GM19438 (cell line): Measurements from ENCODE around the gene PIP4K2C.
"Not testable (repeated sequence)": the region's sequence is repeated elsewhere in the genome, so short reads cannot be mapped to it uniquely, and the experiment has no call there.

Experiments used
- ATAC-seq: cut with Tn5 transposase; IDR thresholded peaks from one replicate; pipeline ENCODE4 v1.9.1; 2021; ENCODE audit warnings: low read depth; ENCODE audit not compliant: unreplicated experiment

PIP4K2C gene

GRCh38 chr12:57554897-57555296 is 36.1 kb upstream of the PIP4K2C start:
- ATAC-seq: no peak

GRCh38 chr12:57558864-57559263 is 32.1 kb upstream of the PIP4K2C start:
- no peak for ATAC-seq

- ATAC-seq: no peak
Measured at GRCh38 chr12:57560516-57560915, 30.5 kb upstream of the PIP4K2C start.

GRCh38 chr12:57561117-57561516 is 29.9 kb upstream of the PIP4K2C start:
- not testable (repeated sequence) for ATAC-seq

- no peak for ATAC-seq
Measured at GRCh38 chr12:57563358-57563757, 27.6 kb upstream of the PIP4K2C start.

GRCh38 chr12:57564178-57564740 is 26.7 kb upstream of the PIP4K2C start:
- no peak for ATAC-seq

GRCh38 chr12:57568838-57569237 is 22.2 kb upstream of the PIP4K2C start:
- ATAC-seq: no peak

- no peak for ATAC-seq
Measured at GRCh38 chr12:57569858-57570257, 21.1 kb upstream of the PIP4K2C start.

GRCh38 chr12:57570438-57570837 is 20.6 kb upstream of the PIP4K2C start:
- ATAC-seq: not testable (repeated sequence)

GRCh38 chr12:57571926-57572762 is 18.8 kb upstream of the PIP4K2C start:
- no peak for ATAC-seq

- no peak for ATAC-seq
Measured at GRCh38 chr12:57574795-57575194, 16.2 kb upstream of the PIP4K2C start.

GRCh38 chr12:57575771-57576612 is 15.0 kb upstream of the PIP4K2C start:
- ATAC-seq: no peak

- no peak for ATAC-seq
Measured at GRCh38 chr12:57576613-57577160, 14.3 kb upstream of the PIP4K2C start.

GRCh38 chr12:57577981-57578758 is 12.8 kb upstream of the PIP4K2C start:
- ATAC-seq: no peak

GRCh38 chr12:57579011-57579410 is 12.0 kb upstream of the PIP4K2C start:
- no peak for ATAC-seq

- no peak for ATAC-seq
Measured at GRCh38 chr12:57579677-57580465, 11.1 kb upstream of the PIP4K2C start.

- no peak for ATAC-seq
Measured at GRCh38 chr12:57580466-57580795, 10.6 kb upstream of the PIP4K2C start.

- ATAC-seq: no peak
Measured at GRCh38 chr12:57581802-57582201, 9.2 kb upstream of the PIP4K2C start.

GRCh38 chr12:57582440-57582839 is 8.6 kb upstream of the PIP4K2C start:
- ATAC-seq: no peak
